B cell (primary cell): ENCODE data around the gene IL22RA1.

Experiments
- CTCF ChIP-seq: fragments of 200-600 bp; IDR thresholded peaks from one replicate; pipeline ENCODE4 v1.8.0; 2022; ENCODE audit warnings: antibody characterized with exemption, mild to moderate bottlenecking
- EZH2 ChIP-seq: IDR thresholded peaks from 2 replicates; pipeline ENCODE4 v1.6.1; 2012; ENCODE audit warnings: borderline replicate concordance, low read depth, mild to moderate bottlenecking, moderate library complexity, low read length; ENCODE audit not compliant: insufficient read depth, poor library complexity, severe bottlenecking

- TF ChIP-seq CTCF, result no peak
- TF ChIP-seq EZH2, result no peak
Observed at GRCh38 chr1:24085546-24085945, 57.4 kb downstream of the IL22RA1 start.
